Measurements from ENCODE around the gene THSD8.

The THSD8 gene

GRCh38 chr19:12779162-12779993 lies 22.5 kb upstream of the THSD8 start:
- in situ Hi-C loops (cut with HindIII; ENCODE audit: low sequenced_read_pairs), result no loop called here

- in situ Hi-C loops (cut with HindIII; ENCODE audit: low sequenced_read_pairs), result no loop called here
Observed at GRCh38 chr19:12782174-12782423, 19.8 kb upstream of the THSD8 start.

- in situ Hi-C loops (cut with HindIII; ENCODE audit: low sequenced_read_pairs), result no loop called here
Observed at GRCh38 chr19:12782424-12783290, 19.2 kb upstream of the THSD8 start.

GRCh38 chr19:12783291-12783848 lies 18.5 kb upstream of the THSD8 start:
- in situ Hi-C loops (cut with HindIII; ENCODE audit: low sequenced_read_pairs), result no loop called here

- in situ Hi-C loops (cut with HindIII; ENCODE audit: low sequenced_read_pairs), result no loop called here
Observed at GRCh38 chr19:12783849-12784393, 17.9 kb upstream of the THSD8 start.

GRCh38 chr19:12784394-12784870 lies 17.4 kb upstream of the THSD8 start:
- in situ Hi-C loops (cut with HindIII; ENCODE audit: low sequenced_read_pairs), result no loop called here

- in situ Hi-C loops (cut with HindIII; ENCODE audit: low sequenced_read_pairs), result no loop called here
Observed at GRCh38 chr19:12784871-12785430, 16.9 kb upstream of the THSD8 start.

GRCh38 chr19:12785431-12786031 lies 16.3 kb upstream of the THSD8 start:
- in situ Hi-C loops (cut with HindIII; ENCODE audit: low sequenced_read_pairs), result no loop called here

- in situ Hi-C loops (cut with HindIII; ENCODE audit: low sequenced_read_pairs), result no loop called here
Observed at GRCh38 chr19:12786141-12786870, 15.6 kb upstream of the THSD8 start.

GRCh38 chr19:12786952-12787351 lies 14.9 kb upstream of the THSD8 start:
- in situ Hi-C loops (cut with HindIII; ENCODE audit: low sequenced_read_pairs), result no loop called here

- in situ Hi-C loops (cut with HindIII; ENCODE audit: low sequenced_read_pairs), result no loop called here
Observed at GRCh38 chr19:12787458-12787857, 14.4 kb upstream of the THSD8 start.

- in situ Hi-C loops (cut with HindIII; ENCODE audit: low sequenced_read_pairs), result no loop called here
Observed at GRCh38 chr19:12788042-12788681, 13.7 kb upstream of the THSD8 start.

GRCh38 chr19:12788682-12789097 lies 13.2 kb upstream of the THSD8 start:
- in situ Hi-C loops (cut with HindIII; ENCODE audit: low sequenced_read_pairs), result no loop called here

- in situ Hi-C loops (cut with HindIII; ENCODE audit: low sequenced_read_pairs), result no loop called here
Observed at GRCh38 chr19:12789098-12789903, 12.6 kb upstream of the THSD8 start.

GRCh38 chr19:12789904-12790619 lies 11.8 kb upstream of the THSD8 start:
- in situ Hi-C loops (cut with HindIII; ENCODE audit: low sequenced_read_pairs), result no loop called here

- in situ Hi-C loops (cut with HindIII; ENCODE audit: low sequenced_read_pairs), result no loop called here
Observed at GRCh38 chr19:12790628-12791344, 11.1 kb upstream of the THSD8 start.

GRCh38 chr19:12791345-12792050 lies 10.4 kb upstream of the THSD8 start, which contains the start of gene JUNB:
JUNB (plus strand) TSS chr19:12791486; CDS start chr19:12791772, 286 bp downstream.
- in situ Hi-C loops (cut with HindIII; ENCODE audit: low sequenced_read_pairs), result no loop called here

Measured in DLD1 (cell line).